Stimulated activated CD8-positive, alpha-beta memory T cell treated with anti-CD3 and anti-CD28 coated beads, Interleukin-7, amount 100 ng/mL, for 4 hours (primary cell): ENCODE data around the gene CTXN3.

ENCODE experiments used
- DNase-seq, 2 donors: peaks; one replicate each; pipeline ENCODE4 v3.0.0-alpha.2; 2020; ENCODE audit warnings: low read depth in 2 of 2

CTXN3 gene

GRCh38 chr5:127697894-127698600, 49.2 kb downstream of the CTXN3 start:
- no peak for DNase-seq

DNA sequence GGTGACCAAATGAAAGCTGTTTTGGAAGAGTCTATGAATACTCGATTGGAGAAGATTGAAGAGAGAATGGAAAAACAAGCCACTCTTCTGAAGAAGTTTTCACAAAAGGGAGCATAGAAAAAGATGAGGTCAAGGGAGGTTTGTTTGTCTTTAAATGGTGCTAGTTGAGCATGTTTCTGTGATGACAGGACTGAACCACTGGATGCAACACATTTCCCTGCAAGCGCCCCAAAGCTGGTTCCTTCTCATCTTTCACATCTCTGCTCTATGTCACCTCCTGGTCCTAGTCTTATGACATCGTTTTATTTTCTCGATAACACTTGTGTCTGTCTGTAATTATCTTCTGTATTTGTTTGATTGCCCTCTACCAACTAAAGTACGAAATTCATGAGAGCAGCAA, 50.5 kb downstream of the CTXN3 start:
- DNase-seq, result no peak

GRCh38 chr5:127700237-127700766, 51.4 kb downstream of the CTXN3 start:
- no peak for DNase-seq

GRCh38 chr5:127702434-127702833, 53.6 kb downstream of the CTXN3 start:
- no peak for DNase-seq

DNA sequence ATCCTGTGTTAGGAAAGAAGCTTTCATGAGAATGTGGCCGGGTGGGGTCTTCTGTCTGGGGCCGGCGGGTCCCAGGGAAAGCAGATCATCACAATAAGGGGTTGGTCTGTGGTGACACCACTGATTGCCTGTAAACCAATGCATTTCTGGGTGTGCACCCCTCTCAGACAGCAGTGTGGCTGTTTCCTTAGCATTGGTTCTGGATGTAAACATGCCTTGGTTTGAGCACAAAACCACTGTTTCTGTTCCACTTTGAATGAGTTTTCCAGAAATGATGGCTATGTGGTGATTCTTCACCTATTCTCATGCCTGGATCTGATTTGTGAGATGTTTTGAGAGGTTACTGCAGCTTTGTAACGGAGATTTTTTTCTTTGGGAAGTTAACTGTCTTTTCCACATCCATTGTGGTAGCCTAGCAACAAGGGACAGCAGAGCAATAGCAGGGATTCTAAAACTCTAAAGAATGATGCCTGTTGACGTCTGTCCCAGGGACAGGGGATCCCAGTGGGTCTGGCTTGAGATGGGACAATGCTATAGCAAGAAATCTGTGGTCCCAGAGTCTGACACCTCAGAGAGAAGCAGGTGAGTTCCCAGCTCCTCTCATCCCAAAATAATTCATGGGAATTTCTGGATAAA, 54.2 kb downstream of the CTXN3 start, which contains the start of gene CCDC192:
Gene CCDC192 (plus strand): TSS at position 466 of the 636 bp plus-strand sequence. CDS start 55 bp downstream, at position 521.
- DNase-seq, result no peak

DNA sequence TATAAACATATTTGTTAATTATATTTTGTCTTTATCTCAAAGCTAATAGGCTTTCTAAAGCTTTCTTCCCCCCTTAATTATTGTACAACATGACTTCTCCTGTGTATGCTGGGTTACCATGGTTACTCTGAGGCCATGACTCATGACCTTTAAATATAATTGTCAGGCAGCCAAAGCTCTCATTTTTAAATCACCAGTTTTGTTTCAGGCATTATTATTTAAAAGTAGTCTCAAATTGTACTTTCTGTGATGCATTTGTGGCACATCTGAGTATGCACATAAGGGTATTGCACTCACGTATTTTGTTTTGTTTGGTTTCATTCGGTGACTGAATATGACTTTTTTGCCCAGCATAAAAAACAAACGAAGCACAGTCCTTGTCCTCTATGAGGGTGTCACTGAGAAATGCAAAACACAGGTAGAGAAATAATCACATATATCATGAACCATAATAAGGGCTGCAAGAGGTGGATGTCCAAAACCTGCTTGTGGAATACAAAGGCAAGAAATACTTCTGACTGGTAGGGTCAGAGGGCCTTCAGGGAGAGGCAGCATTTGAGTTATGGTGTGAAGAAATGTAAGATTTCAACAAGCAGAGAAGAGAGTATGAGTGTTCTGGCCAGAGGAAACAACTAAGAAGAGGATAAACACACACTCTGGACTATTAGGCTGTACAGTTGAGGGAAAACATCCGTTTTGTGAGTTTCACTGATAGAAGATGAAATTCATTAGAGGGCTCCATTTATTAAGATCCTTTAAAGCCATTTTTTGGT, 56.4 kb downstream of the CTXN3 start:
- DNase-seq, result no peak

- no peak for DNase-seq
Measured at GRCh38 chr5:127706691-127707090, 57.8 kb downstream of the CTXN3 start.

- no peak for DNase-seq
Measured at GRCh38 chr5:127707209-127707608, 58.3 kb downstream of the CTXN3 start.
